Body of pancreas (tissue), 4 donors: ENCODE measurements around the gene GMEB2. TPM values are rescaled to one million over a fixed set of nuclear protein-coding genes. Genes with fewer than 3 reads are reported as not detected.

Experiments used
- ATAC-seq: fragments of 150-250 bp; one replicate; pipeline ENCODE4 v1.9.1; 2016
- DNase-seq, 4 donors: peaks; one replicate each; pipeline ENCODE4 v3.0.0-alpha.2; 2019
- H3K27ac ChIP-seq, 4 donors: fragments of 200-600 bp; sonication (generic); 1 replicate in 3 of 4; 2 replicates in 1 of 4; pipeline versions ENCODE4 v1.5.1 to v1.6.1; 2016 to 2019; ENCODE audit warnings: mild to moderate bottlenecking in 1 of 4, mixed read lengths in 1 of 4, moderate library complexity in 1 of 4
- H3K27me3 ChIP-seq, 2 donors: fragments of 200-600 bp; sonication (generic); one replicate each; pipeline ENCODE4 v1.6.0; 2016; ENCODE audit warnings: mild to moderate bottlenecking in 1 of 2
- H3K36me3 ChIP-seq, 2 donors: fragments of 200-600 bp; sonication (generic); replicated peaks in 1 of 2; 2 replicates each; pipeline ENCODE4 v1.5.1; 2016; ENCODE audit warnings: low read depth in 2 of 2; ENCODE audit not compliant: insufficient read depth in 1 of 2
- H3K4me1 ChIP-seq: fragments of 200-600 bp; sonication (generic); one replicate; pipeline ENCODE4 v1.6.0; 2016
- H3K4me3 ChIP-seq, 2 donors: fragments of 200-600 bp; sonication (generic); 1 replicate in 1 of 2; 2 replicates in 1 of 2; pipeline ENCODE4 v1.5.1; 2016 to 2019
- H3K9me3 ChIP-seq, 3 donors: fragments of 200-600 bp; sonication (generic); 1 replicate in 2 of 3; 2 replicates in 1 of 3; pipeline ENCODE4 v1.5.1; 2016
- CTCF ChIP-seq, 7 experiments: fragments of 450-650 bp in 4 of 7; fragments of 200-600 bp in 3 of 7; sonication (generic) in 3 of 7; IDR thresholded peaks; one replicate each; pipeline ENCODE4 v1.5.1; 2016 to 2019; ENCODE audit warnings: antibody characterized with exemption in 7 of 7
- POLR2A ChIP-seq, 3 donors: fragments of 450-650 bp; IDR thresholded peaks; one replicate each; pipeline ENCODE4 v1.6.1; 2016; ENCODE audit warnings: antibody characterized with exemption in 3 of 3, mild to moderate bottlenecking in 2 of 3
- WGBS, 2 donors: methylation state at CpG; one replicate each; pipeline ENCODE4 v1.1.5; 2017; 5-methylcytosine and 5-hydroxymethylcytosine counted together
- intact Hi-C: fragments of 100-400 bp; cut with DNase I; formaldehyde crosslinking; loops from one replicate; pipeline ENCODE4 v1.15.1; 2023
- total RNA-seq, 2 donors: library from RNA; depleted of rRNA; stranded (reverse); fragments of >200 nt; gene quantifications; one replicate each; pipeline ENCODE4 v1.1.0, GENCODE V29; 2016

The GMEB2 gene
- total RNA-seq, 2 donors from 2014 or later = 8.9 to 9.9 TPM

- no peaks in the 10 kb centered on the region for H3K36me3 ChIP-seq
- H3K4me1 ChIP-seq = peaks cover 27% of the 10 kb centered on the region
- no peak for TF ChIP-seq CTCF (IDR thresholded peaks at IDR 0.05)
- peak in 2 of 3 donors; percentile 65 to 69 for TF ChIP-seq POLR2A (IDR thresholded peaks at IDR 0.05)
- H3K27me3 ChIP-seq = no peaks in the 10 kb centered on the region
- ATAC-seq = peak; percentile 39
- H3K9me3 ChIP-seq = no peaks in the 10 kb centered on the region
- DNase-seq = peak; percentile 74 to 78 (median 76)
- peak overlapping the region; percentile 78 to 97 for H3K4me3 ChIP-seq
- H3K27ac ChIP-seq = peak overlapping the region; percentile 81 to 95 (median 94)
- intact Hi-C loops = no loop called here
- 14 to 26% methylated on average over 12 to 22 of the region's 22 CpGs for WGBS, 2 donors
These were observed 1.5 kb upstream of the GMEB2 start for GRCh38 chr20:63628246-63628975.

GRCh38 chr20:63627751-63628245, 897 bp upstream of the GMEB2 start:
- no peaks in the 10 kb centered on the region for H3K36me3 ChIP-seq

GRCh38 chr20:63627129-63627750, 339 bp upstream of the GMEB2 start:
- peak; percentile 90 for ATAC-seq
- H3K4me1 ChIP-seq = peaks cover 27% of the 10 kb centered on the region
- H3K27ac ChIP-seq = peak overlapping the region; percentile 81 to 95 (median 94)
- DNase-seq = peak; percentile 95 to 96 (median 96)
- WGBS, 2 donors = 0% methylated on average over 1 to 64 of the region's 68 CpGs
- intact Hi-C loops = no loop called here
- no peaks in the 10 kb centered on the region for H3K27me3 ChIP-seq
- no peak for TF ChIP-seq CTCF (IDR thresholded peaks at IDR 0.05)
- TF ChIP-seq POLR2A (IDR thresholded peaks at IDR 0.05) = peak; percentile 51 to 78 (median 73)
- H3K9me3 ChIP-seq = no peaks in the 10 kb centered on the region
- peak overlapping the region; percentile 78 to 97 for H3K4me3 ChIP-seq
- H3K36me3 ChIP-seq = no peaks in the 10 kb centered on the region

More at GRCh38 chr20:63627751-63628245, 897 bp upstream of the GMEB2 start:
- 5 to 11% methylated on average over 20 to 28 of the region's 28 CpGs for WGBS, 2 donors
- H3K9me3 ChIP-seq = no peaks in the 10 kb centered on the region
- ATAC-seq (no peak), DNase-seq (no peak)
- H3K4me3 ChIP-seq = peak overlapping the region; percentile 78 to 97
- peaks cover 27% of the 10 kb centered on the region for H3K4me1 ChIP-seq
- H3K27ac ChIP-seq = peak overlapping the region; percentile 81 to 95 (median 94)
- no peaks in the 10 kb centered on the region for H3K27me3 ChIP-seq
- TF ChIP-seq POLR2A (IDR thresholded peaks at IDR 0.05) (no peak), CTCF (IDR thresholded peaks at IDR 0.05) (no peak)
- intact Hi-C loops = no loop called here

GRCh38 chr20:63625771-63626423, 1.0 kb downstream of the GMEB2 start:
- no peaks in the 10 kb centered on the region for H3K36me3 ChIP-seq
- H3K4me1 ChIP-seq = peaks cover 27% of the 10 kb centered on the region
- ATAC-seq (no peak), DNase-seq (peak in 3 of 4 donors; percentile 34 to 38 (median 34))
- H3K9me3 ChIP-seq = no peaks in the 10 kb centered on the region
- TF ChIP-seq CTCF (IDR thresholded peaks at IDR 0.05) = no peak
- TF ChIP-seq POLR2A (IDR thresholded peaks at IDR 0.05) = no peak
- intact Hi-C loops = no loop called here
- H3K27ac ChIP-seq = peak overlapping the region; percentile 81 to 96 (median 95)
- H3K27me3 ChIP-seq = no peaks in the 10 kb centered on the region
- peak overlapping the region; percentile 68 to 88 for H3K4me3 ChIP-seq
- WGBS, 2 donors = 10 to 20% methylated on average over 10 to 36 of the region's 36 CpGs
